Measurements from ENCODE around the gene PEPD.

Gene PEPD

GRCh38 chr19:33469171-33470039, 52.2 kb downstream of the PEPD start:
- no peak overlapping the region for H3K4me3 ChIP-seq
- intact Hi-C loops (cut with DNase I; ENCODE audit: low total_unique reads), result no loop called here
- no peak for TF ChIP-seq CTCF (IDR thresholded peaks at IDR 0.05)
- H3K36me3 ChIP-seq, result peaks cover 0 to 21% (median 0%) of the 10 kb centered on the region in 3 donors
- no peaks in the 10 kb centered on the region for H3K4me1 ChIP-seq
- H3K27ac ChIP-seq, result no peak overlapping the region
- no peaks in the 10 kb centered on the region for H3K27me3 ChIP-seq
- peak in 1 of 2 donors; percentile 48 for DNase-seq
- H3K9me3 ChIP-seq, result no peaks in the 10 kb centered on the region

GRCh38 chr19:33468361-33469170, 53.0 kb downstream of the PEPD start:
- TF ChIP-seq CTCF (IDR thresholded peaks at IDR 0.05), result no peak
- peak in 1 of 2 donors; percentile 51 for DNase-seq
- Histone ChIP-seq H3K27me3 (no peaks in the 10 kb centered on the region), H3K36me3 (peaks cover 0 to 21% (median 0%) of the 10 kb centered on the region in 3 donors), H3K4me1 (no peaks in the 10 kb centered on the region), H3K4me3 (no peak overlapping the region), H3K9me3 (no peaks in the 10 kb centered on the region), H3K27ac (no peak overlapping the region)
- intact Hi-C loops (cut with DNase I; ENCODE audit: low total_unique reads), result no loop called here

DNA sequence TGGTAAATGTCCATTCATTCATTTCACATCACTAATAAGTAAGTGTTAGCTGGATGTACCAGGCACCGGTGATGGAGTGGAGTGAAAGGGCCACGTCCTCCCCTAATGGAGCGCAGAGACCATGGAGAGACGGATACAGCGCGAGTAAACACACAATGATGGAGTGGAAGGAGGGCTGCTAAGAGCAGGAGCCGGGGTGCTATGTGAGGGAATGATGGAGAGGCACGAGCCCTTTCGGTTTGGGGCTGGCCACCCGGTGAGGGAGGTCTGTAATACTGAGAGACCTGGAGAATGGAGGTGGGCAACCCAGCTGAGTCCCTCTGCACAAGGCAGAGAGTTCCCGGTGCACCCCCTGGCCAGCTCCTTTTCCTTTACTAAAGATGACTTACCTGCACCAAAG, 53.7 kb downstream of the PEPD start:
- TF ChIP-seq CTCF (IDR thresholded peaks at IDR 0.05), result no peak

GRCh38 chr19:33465834-33466233, 55.8 kb downstream of the PEPD start:
- intact Hi-C loops (cut with DNase I; ENCODE audit: low total_unique reads), result no loop called here
- no peak for TF ChIP-seq CTCF (IDR thresholded peaks at IDR 0.05)

More for the DNA sequence above, 53.7 kb downstream of the PEPD start:
- Histone ChIP-seq H3K4me1 (no peaks in the 10 kb centered on the region), H3K4me3 (no peak overlapping the region), H3K27ac (no peak overlapping the region), H3K9me3 (no peaks in the 10 kb centered on the region), H3K36me3 (peaks cover 3 to 22% (median 3%) of the 10 kb centered on the region in 3 donors), H3K27me3 (no peaks in the 10 kb centered on the region)
- intact Hi-C loops (cut with DNase I; ENCODE audit: low total_unique reads), result no loop called here
- peak in 1 of 2 donors; percentile 27 for DNase-seq

GRCh38 chr19:33465371-33465770, 56.2 kb downstream of the PEPD start:
- intact Hi-C loops (cut with DNase I; ENCODE audit: low total_unique reads), result no loop called here
- Histone ChIP-seq H3K27ac (no peak overlapping the region), H3K36me3 (peaks cover 5 to 38% (median 23%) of the 10 kb centered on the region in 3 donors), H3K4me3 (no peak overlapping the region), H3K9me3 (no peaks in the 10 kb centered on the region), H3K27me3 (no peaks in the 10 kb centered on the region), H3K4me1 (no peaks in the 10 kb centered on the region)
- TF ChIP-seq CTCF (IDR thresholded peaks at IDR 0.05), result no peak
- DNase-seq, result peak in 1 of 2 donors; percentile 27

More at GRCh38 chr19:33465834-33466233, 55.8 kb downstream of the PEPD start:
- H3K36me3 ChIP-seq, result peaks cover 5 to 34% (median 19%) of the 10 kb centered on the region in 3 donors
- H3K27me3 ChIP-seq, result no peaks in the 10 kb centered on the region
- DNase-seq, result no peak
- H3K9me3 ChIP-seq, result no peaks in the 10 kb centered on the region
- no peak overlapping the region for H3K4me3 ChIP-seq
- no peak overlapping the region for H3K27ac ChIP-seq
- H3K4me1 ChIP-seq, result no peaks in the 10 kb centered on the region
